GM23338 (cell line): ENCODE results near the gene VAV3. TPM values are rescaled to one million over a fixed set of nuclear protein-coding genes. Genes with fewer than 3 reads are reported as not detected.

Source experiments
- ATAC-seq: fragments of 200-7000 bp; cut with Tn5 transposase; 3 replicates; pipeline ENCODE4 v1.9.1; 2020
- DNase-seq: peaks from one replicate; pipeline ENCODE4 v3.0.0-alpha.2; 2015; ENCODE audit warnings: low spot score
- H2AFZ ChIP-seq: fragments of 200-600 bp; sonication (generic); 2 replicates; pipeline ENCODE4 v1.8.0; 2016; ENCODE audit warnings: antibody characterized with exemption, mild to moderate bottlenecking, moderate library complexity
- H3F3A ChIP-seq: fragments of 200-600 bp; sonication (generic); replicated peaks from 2 replicates; pipeline ENCODE4 v1.8.0; 2017; ENCODE audit warnings: antibody characterized with exemption, mixed run types, low read depth
- H3K27ac ChIP-seq: fragments of 200-600 bp; sonication (generic); 2 replicates; pipeline ENCODE4 v1.6.1; 2016; ENCODE audit warnings: low read depth
- H3K27me3 ChIP-seq: fragments of 200-600 bp; sonication (generic); 2 replicates; pipeline ENCODE4 v1.8.0; 2016; ENCODE audit warnings: mild to moderate bottlenecking, mixed run types, moderate library complexity; ENCODE audit not compliant: insufficient read depth
- H3K36me3 ChIP-seq: fragments of 200-600 bp; sonication (generic); 2 replicates; pipeline ENCODE4 v1.8.0; 2016; ENCODE audit warnings: mild to moderate bottlenecking; ENCODE audit not compliant: insufficient read depth
- H3K4me1 ChIP-seq: fragments of 200-600 bp; sonication (generic); 2 replicates; pipeline ENCODE4 v1.8.0; 2016; ENCODE audit warnings: mild to moderate bottlenecking, moderate library complexity; ENCODE audit not compliant: insufficient read depth
- H3K4me2 ChIP-seq: fragments of 200-600 bp; sonication (generic); 2 replicates; pipeline ENCODE4 v1.7.1; 2017; ENCODE audit warnings: mixed run types
- H3K4me3 ChIP-seq: fragments of 200-600 bp; sonication (generic); 2 replicates; pipeline ENCODE4 v1.6.1; 2016; ENCODE audit warnings: mixed run types
- H3K79me2 ChIP-seq: fragments of 200-600 bp; sonication (generic); replicated peaks from 2 replicates; pipeline ENCODE4 v1.8.0; 2017; ENCODE audit warnings: mild to moderate bottlenecking; ENCODE audit not compliant: insufficient read depth
- H3K9me2 ChIP-seq: fragments of 200-600 bp; sonication (generic); 2 replicates; pipeline ENCODE4 v1.8.0; 2017; ENCODE audit not compliant: insufficient read depth
- H4K20me1 ChIP-seq: fragments of 200-600 bp; sonication (generic); replicated peaks from 2 replicates; pipeline ENCODE4 v1.8.0; 2017; ENCODE audit warnings: mild to moderate bottlenecking; ENCODE audit not compliant: insufficient read depth
- H3K27ac Mint-ChIP-seq: 2 replicates; pipeline ENCODE4 v1.8.0; 2020; ENCODE audit warnings: inconsistent platforms, mild to moderate bottlenecking, moderate library complexity, mixed read lengths
- H3K27me3 Mint-ChIP-seq: 3 replicates; pipeline ENCODE4 v1.8.0; 2022; ENCODE audit warnings: low read depth, mild to moderate bottlenecking, moderate library complexity, mixed read lengths, inconsistent platforms; ENCODE audit not compliant: insufficient read depth, poor library complexity
- H3K36me3 Mint-ChIP-seq: 3 replicates; pipeline ENCODE4 v1.8.0; 2021; ENCODE audit warnings: low read depth, mild to moderate bottlenecking, inconsistent platforms, moderate library complexity, mixed read lengths
- H3K4me1 Mint-ChIP-seq: 3 replicates; pipeline ENCODE4 v1.8.0; 2020; ENCODE audit warnings: mild to moderate bottlenecking, inconsistent platforms, mixed read lengths
- H3K4me3 Mint-ChIP-seq: 3 replicates; pipeline ENCODE4 v1.8.0; 2021; ENCODE audit warnings: moderate library complexity, mild to moderate bottlenecking, inconsistent platforms, mixed read lengths
- H3K9me3 Mint-ChIP-seq: 3 replicates; pipeline ENCODE4 v1.8.0; 2020; ENCODE audit warnings: moderate library complexity, mild to moderate bottlenecking, inconsistent platforms, mixed read lengths
- CREB1 ChIP-seq: fragments of 250-450 bp; sonication (Bioruptor Pico); IDR thresholded peaks from 2 replicates; pipeline ENCODE4 v1.5.0; 2020; ENCODE audit warnings: low read depth, mild to moderate bottlenecking, moderate library complexity
- EZH2 ChIP-seq: fragments of 200-600 bp; sonication (generic); IDR thresholded peaks from one replicate; pipeline ENCODE4 v1.8.0; 2017; ENCODE audit warnings: antibody characterized with exemption, mild to moderate bottlenecking, low read depth; ENCODE audit not compliant: unreplicated experiment
- EZH2phosphoT487 ChIP-seq: fragments of 200-600 bp; sonication (generic); IDR thresholded peaks from one replicate; pipeline ENCODE4 v1.8.1; 2018; ENCODE audit warnings: antibody characterized with exemption; ENCODE audit not compliant: unreplicated experiment
- JUNB ChIP-seq: IDR thresholded peaks from one replicate; pipeline ENCODE4 v1.6.1; 2016; ENCODE audit warnings: antibody characterized with exemption; ENCODE audit not compliant: unreplicated experiment
- NANOG ChIP-seq: IDR thresholded peaks from 2 replicates; pipeline ENCODE4 v1.6.1; 2016; ENCODE audit warnings: antibody characterized with exemption, borderline replicate concordance
- POLR2AphosphoS5 ChIP-seq: IDR thresholded peaks from 2 replicates; pipeline ENCODE4 v1.6.1; 2016; ENCODE audit warnings: antibody characterized with exemption, low read depth
- STAT1 ChIP-seq: IDR thresholded peaks from one replicate; pipeline ENCODE4 v1.6.1; 2016; ENCODE audit warnings: antibody characterized with exemption; ENCODE audit not compliant: unreplicated experiment
- ZNF114 ChIP-seq: fragments of 250-450 bp; sonication (Bioruptor Pico); IDR thresholded peaks from 2 replicates; pipeline ENCODE4 v1.5.0; 2020; ENCODE audit warnings: mild to moderate bottlenecking, moderate library complexity
- ZNF331 ChIP-seq: fragments of 250-450 bp; sonication (Bioruptor Pico); IDR thresholded peaks from 2 replicates; pipeline ENCODE4 v1.5.0; 2020; ENCODE audit warnings: low read depth, mild to moderate bottlenecking, moderate library complexity
- polyA plus RNA-seq: library from polyadenylated mRNA; unstranded; fragments of >200 nt; fragmentation: Nextera tagmentation; extraction: Ambion mirVana; gene quantifications from 2 replicates; pipeline ENCODE4 v1.2.1, GENCODE V29; 2016
- total RNA-seq: library from RNA; depleted of rRNA; stranded (reverse); fragments of >200 nt; shearing (Covaris generic); gene quantifications from 2 replicates; pipeline ENCODE4 v1.2.3, GENCODE V29; 2014
- TF ChIP-seq, protein P1 (sequence below): fragments of 250-450 bp; sonication (Bioruptor Pico); IDR thresholded peaks from 2 replicates; pipeline ENCODE4 v1.5.0; 2020; ENCODE audit warnings: mild to moderate bottlenecking, moderate library complexity
- TF ChIP-seq, protein P2 (sequence below): IDR thresholded peaks from one replicate; pipeline ENCODE4 v1.6.1; 2018; ENCODE audit warnings: antibody characterized with exemption; ENCODE audit not compliant: unreplicated experiment
- TF ChIP-seq, protein P3 (sequence below), 2 experiments: fragments of 200-600 bp in 1 of 2; sonication (generic) in 1 of 2; conservative IDR thresholded peaks; 2 replicates each; pipeline versions ENCODE4 v1.5.1 to v1.6.1; 2016 to 2017; ENCODE audit warnings: antibody characterized with exemption in 2 of 2, low read depth in 2 of 2, mild to moderate bottlenecking in 2 of 2, moderate library complexity in 1 of 2
- TF ChIP-seq, protein P4 (sequence below): IDR thresholded peaks from 2 replicates; pipeline ENCODE4 v1.6.1; 2016; ENCODE audit warnings: antibody characterized with exemption

VAV3 gene
- total and polyA plus RNA-seq, 2 experiments from 2014 or later, result 3.0 to 11.3 TPM

DNA sequence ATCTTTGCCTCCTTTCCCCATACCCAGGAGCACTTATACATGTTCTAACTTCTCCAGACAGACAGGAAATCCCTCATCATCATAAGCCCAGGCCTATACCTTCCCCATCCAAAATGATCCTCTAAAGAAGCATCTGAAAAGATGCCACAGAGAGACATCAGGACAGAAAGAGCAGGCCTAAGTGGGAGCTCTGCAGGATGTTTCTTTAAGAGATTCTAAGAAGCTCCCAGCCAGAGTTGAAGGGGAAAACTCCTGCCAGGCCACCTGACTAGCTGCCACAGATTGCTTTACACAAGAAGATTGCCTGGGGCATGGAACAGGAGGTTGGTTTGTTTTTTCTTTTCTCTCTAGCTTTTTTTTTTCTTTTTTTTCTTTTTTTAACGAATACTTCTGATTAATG, 275.8 kb downstream of the VAV3 start:
- H3K4me2 ChIP-seq, result no peak overlapping the region
- H2AFZ ChIP-seq, result no peak overlapping the region
- Mint-ChIP-seq H3K36me3 (no peaks in the 10 kb centered on the region), H3K4me1 (peaks cover 19% of the 10 kb centered on the region), H3K27ac (peak overlapping the region; percentile 32; the same call in 1 of the 2 replicates), H3K9me3 (no peaks in the 10 kb centered on the region), H3K4me3 (no peak overlapping the region), H3K27me3 (no peaks in the 10 kb centered on the region)
- H4K20me1 ChIP-seq, result no peaks in the 10 kb centered on the region
- H3K9me2 ChIP-seq, result no peaks in the 10 kb centered on the region
- no peak overlapping the region for H3K4me3 ChIP-seq
- H3F3A ChIP-seq, result no peaks in the 10 kb centered on the region
- peaks cover 18% of the 10 kb centered on the region; the same call in 1 of the 2 replicates for H3K4me1 ChIP-seq
- no peaks in the 10 kb centered on the region for H3K79me2 ChIP-seq
- H3K27ac ChIP-seq, result no peak overlapping the region
- TF ChIP-seq, protein P1, sequence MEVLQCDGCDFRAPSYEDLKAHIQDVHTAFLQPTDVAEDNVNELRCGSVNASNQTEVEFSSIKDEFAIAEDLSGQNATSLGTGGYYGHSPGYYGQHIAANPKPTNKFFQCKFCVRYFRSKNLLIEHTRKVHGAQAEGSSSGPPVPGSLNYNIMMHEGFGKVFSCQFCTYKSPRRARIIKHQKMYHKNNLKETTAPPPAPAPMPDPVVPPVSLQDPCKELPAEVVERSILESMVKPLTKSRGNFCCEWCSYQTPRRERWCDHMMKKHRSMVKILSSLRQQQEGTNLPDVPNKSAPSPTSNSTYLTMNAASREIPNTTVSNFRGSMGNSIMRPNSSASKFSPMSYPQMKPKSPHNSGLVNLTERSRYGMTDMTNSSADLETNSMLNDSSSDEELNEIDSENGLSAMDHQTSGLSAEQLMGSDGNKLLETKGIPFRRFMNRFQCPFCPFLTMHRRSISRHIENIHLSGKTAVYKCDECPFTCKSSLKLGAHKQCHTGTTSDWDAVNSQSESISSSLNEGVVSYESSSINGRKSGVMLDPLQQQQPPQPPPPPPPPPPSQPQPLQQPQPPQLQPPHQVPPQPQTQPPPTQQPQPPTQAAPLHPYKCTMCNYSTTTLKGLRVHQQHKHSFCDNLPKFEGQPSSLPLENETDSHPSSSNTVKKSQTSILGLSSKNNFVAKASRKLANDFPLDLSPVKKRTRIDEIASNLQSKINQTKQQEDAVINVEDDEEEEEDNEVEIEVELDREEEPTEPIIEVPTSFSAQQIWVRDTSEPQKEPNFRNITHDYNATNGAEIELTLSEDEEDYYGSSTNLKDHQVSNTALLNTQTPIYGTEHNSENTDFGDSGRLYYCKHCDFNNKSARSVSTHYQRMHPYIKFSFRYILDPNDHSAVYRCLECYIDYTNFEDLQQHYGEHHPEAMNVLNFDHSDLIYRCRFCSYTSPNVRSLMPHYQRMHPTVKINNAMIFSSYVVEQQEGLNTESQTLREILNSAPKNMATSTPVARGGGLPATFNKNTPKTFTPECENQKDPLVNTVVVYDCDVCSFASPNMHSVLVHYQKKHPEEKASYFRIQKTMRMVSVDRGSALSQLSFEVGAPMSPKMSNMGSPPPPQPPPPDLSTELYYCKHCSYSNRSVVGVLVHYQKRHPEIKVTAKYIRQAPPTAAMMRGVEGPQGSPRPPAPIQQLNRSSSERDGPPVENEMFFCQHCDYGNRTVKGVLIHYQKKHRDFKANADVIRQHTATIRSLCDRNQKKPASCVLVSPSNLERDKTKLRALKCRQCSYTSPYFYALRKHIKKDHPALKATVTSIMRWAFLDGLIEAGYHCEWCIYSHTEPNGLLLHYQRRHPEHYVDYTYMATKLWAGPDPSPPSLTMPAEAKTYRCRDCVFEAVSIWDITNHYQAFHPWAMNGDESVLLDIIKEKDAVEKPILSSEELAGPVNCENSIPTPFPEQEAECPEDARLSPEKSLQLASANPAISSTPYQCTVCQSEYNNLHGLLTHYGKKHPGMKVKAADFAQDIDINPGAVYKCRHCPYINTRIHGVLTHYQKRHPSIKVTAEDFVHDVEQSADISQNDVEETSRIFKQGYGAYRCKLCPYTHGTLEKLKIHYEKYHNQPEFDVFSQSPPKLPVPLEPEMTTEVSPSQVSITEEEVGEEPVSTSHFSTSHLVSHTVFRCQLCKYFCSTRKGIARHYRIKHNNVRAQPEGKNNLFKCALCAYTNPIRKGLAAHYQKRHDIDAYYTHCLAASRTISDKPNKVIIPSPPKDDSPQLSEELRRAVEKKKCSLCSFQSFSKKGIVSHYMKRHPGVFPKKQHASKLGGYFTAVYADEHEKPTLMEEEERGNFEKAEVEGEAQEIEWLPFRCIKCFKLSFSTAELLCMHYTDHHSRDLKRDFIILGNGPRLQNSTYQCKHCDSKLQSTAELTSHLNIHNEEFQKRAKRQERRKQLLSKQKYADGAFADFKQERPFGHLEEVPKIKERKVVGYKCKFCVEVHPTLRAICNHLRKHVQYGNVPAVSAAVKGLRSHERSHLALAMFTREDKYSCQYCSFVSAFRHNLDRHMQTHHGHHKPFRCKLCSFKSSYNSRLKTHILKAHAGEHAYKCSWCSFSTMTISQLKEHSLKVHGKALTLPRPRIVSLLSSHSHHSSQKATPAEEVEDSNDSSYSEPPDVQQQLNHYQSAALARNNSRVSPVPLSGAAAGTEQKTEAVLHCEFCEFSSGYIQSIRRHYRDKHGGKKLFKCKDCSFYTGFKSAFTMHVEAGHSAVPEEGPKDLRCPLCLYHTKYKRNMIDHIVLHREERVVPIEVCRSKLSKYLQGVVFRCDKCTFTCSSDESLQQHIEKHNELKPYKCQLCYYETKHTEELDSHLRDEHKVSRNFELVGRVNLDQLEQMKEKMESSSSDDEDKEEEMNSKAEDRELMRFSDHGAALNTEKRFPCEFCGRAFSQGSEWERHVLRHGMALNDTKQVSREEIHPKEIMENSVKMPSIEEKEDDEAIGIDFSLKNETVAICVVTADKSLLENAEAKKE (CRISPR knock-in tag), result no peak
- TF ChIP-seq EZH2phosphoT487 (no peak), EZH2 (no peak), STAT1 (no peak), ZNF114 (no peak), ZNF331 (CRISPR knock-in tag) (no peak), NANOG (no peak), CREB1 (CRISPR knock-in tag) (no peak), JUNB (no peak), POLR2AphosphoS5 (no peak)
- TF ChIP-seq, protein P2, sequence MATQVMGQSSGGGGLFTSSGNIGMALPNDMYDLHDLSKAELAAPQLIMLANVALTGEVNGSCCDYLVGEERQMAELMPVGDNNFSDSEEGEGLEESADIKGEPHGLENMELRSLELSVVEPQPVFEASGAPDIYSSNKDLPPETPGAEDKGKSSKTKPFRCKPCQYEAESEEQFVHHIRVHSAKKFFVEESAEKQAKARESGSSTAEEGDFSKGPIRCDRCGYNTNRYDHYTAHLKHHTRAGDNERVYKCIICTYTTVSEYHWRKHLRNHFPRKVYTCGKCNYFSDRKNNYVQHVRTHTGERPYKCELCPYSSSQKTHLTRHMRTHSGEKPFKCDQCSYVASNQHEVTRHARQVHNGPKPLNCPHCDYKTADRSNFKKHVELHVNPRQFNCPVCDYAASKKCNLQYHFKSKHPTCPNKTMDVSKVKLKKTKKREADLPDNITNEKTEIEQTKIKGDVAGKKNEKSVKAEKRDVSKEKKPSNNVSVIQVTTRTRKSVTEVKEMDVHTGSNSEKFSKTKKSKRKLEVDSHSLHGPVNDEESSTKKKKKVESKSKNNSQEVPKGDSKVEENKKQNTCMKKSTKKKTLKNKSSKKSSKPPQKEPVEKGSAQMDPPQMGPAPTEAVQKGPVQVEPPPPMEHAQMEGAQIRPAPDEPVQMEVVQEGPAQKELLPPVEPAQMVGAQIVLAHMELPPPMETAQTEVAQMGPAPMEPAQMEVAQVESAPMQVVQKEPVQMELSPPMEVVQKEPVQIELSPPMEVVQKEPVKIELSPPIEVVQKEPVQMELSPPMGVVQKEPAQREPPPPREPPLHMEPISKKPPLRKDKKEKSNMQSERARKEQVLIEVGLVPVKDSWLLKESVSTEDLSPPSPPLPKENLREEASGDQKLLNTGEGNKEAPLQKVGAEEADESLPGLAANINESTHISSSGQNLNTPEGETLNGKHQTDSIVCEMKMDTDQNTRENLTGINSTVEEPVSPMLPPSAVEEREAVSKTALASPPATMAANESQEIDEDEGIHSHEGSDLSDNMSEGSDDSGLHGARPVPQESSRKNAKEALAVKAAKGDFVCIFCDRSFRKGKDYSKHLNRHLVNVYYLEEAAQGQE, result no peak
- TF ChIP-seq, protein P3, sequence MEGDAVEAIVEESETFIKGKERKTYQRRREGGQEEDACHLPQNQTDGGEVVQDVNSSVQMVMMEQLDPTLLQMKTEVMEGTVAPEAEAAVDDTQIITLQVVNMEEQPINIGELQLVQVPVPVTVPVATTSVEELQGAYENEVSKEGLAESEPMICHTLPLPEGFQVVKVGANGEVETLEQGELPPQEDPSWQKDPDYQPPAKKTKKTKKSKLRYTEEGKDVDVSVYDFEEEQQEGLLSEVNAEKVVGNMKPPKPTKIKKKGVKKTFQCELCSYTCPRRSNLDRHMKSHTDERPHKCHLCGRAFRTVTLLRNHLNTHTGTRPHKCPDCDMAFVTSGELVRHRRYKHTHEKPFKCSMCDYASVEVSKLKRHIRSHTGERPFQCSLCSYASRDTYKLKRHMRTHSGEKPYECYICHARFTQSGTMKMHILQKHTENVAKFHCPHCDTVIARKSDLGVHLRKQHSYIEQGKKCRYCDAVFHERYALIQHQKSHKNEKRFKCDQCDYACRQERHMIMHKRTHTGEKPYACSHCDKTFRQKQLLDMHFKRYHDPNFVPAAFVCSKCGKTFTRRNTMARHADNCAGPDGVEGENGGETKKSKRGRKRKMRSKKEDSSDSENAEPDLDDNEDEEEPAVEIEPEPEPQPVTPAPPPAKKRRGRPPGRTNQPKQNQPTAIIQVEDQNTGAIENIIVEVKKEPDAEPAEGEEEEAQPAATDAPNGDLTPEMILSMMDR (conservative IDR thresholded peaks at IDR 0.05; ENCODE audit: low read depth in 2 of 2), result no peak
- TF ChIP-seq, protein P4, sequence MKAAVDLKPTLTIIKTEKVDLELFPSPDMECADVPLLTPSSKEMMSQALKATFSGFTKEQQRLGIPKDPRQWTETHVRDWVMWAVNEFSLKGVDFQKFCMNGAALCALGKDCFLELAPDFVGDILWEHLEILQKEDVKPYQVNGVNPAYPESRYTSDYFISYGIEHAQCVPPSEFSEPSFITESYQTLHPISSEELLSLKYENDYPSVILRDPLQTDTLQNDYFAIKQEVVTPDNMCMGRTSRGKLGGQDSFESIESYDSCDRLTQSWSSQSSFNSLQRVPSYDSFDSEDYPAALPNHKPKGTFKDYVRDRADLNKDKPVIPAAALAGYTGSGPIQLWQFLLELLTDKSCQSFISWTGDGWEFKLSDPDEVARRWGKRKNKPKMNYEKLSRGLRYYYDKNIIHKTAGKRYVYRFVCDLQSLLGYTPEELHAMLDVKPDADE, result no peak
- no peaks in the 10 kb centered on the region for H3K36me3 ChIP-seq
- H3K27me3 ChIP-seq, result no peaks in the 10 kb centered on the region
- ATAC-seq, result peak; percentile 75
- DNase-seq, result peak; percentile 38
